ENCODE results near the gene CELF1. TPM values are rescaled to one million over a fixed set of nuclear protein-coding genes. Genes with fewer than 3 reads are reported as not detected.
"Not testable (repeated sequence)": the region's sequence is repeated elsewhere in the genome, so short reads cannot be mapped to it uniquely, and the experiment has no call there.

CELF1 gene
- total and polyA plus RNA-seq, 2 donors (not counting 1 experiment from before 2014, with no cell fraction given) = 81.1 to 100 TPM

GRCh38 chr11:47566149-47566698 lies 13.3 kb upstream of the CELF1 start:
- Histone ChIP-seq H2AFZ (ENCODE audit: low read length) (no peak overlapping the region), H3K27ac (ENCODE audit: insufficient read depth, low read length) (peak overlapping the region; percentile 72), H3K36me3 (ENCODE audit: control insufficient read depth, insufficient read depth, low read length) (peaks cover 5% of the 10 kb centered on the region), H3K4me1 (ENCODE audit: control insufficient read depth, extremely low read depth, insufficient read depth, low read length) (no peaks in the 10 kb centered on the region), H3K79me2 (ENCODE audit: control insufficient read depth, insufficient read depth, low read length) (peaks cover 14% of the 10 kb centered on the region), H3K9ac (ENCODE audit: insufficient read depth, low read length) (peak overlapping the region; percentile 93), H3K4me3 (replicated peaks in 1 of 4; ENCODE audit: control extremely low read depth in 1 of 4, insufficient read depth in 1 of 4, low read depth in 3 of 4, low read length in 4 of 4) (peak overlapping the region; percentile 80 to 93 (median 86)), H3K4me2 (ENCODE audit: extremely low read depth, insufficient read depth, low read length) (peak overlapping the region; percentile 89), H3K9me3 (ENCODE audit: control insufficient read depth, insufficient read depth, low read depth, low read length) (no peaks in the 10 kb centered on the region), H3K27me3 (ENCODE audit: control insufficient read depth, insufficient read depth, low read length) (no peaks in the 10 kb centered on the region), H4K20me1 (ENCODE audit: control insufficient read depth, extremely low read depth, insufficient read depth, low read length) (no peaks in the 10 kb centered on the region)
- TF ChIP-seq EZH2 (IDR thresholded peaks at IDR 0.05; ENCODE audit: low read length, missing control alignments) = no peak
- no peak for TF ChIP-seq CTCF (conservative IDR thresholded peaks at IDR 0.05 in 1 of 2, IDR thresholded peaks at IDR 0.05 in 1 of 2; ENCODE audit: low read depth in 1 of 2, low read length in 2 of 2)
- DNase-seq (ENCODE audit: low read depth in 2 of 2) = no peak

GRCh38 chr11:47565340-47566148 lies 12.6 kb upstream of the CELF1 start, which contains the start of gene PTPMT1:
TSS of gene PTPMT1 (plus strand) at chr11:47565599. CDS start at chr11:47565623, 24 bp downstream.
- H4K20me1 ChIP-seq (ENCODE audit: control insufficient read depth, extremely low read depth, insufficient read depth, low read length) = no peaks in the 10 kb centered on the region
- DNase-seq (ENCODE audit: low read depth in 2 of 2) = peak; percentile 68 to 72
- TF ChIP-seq EZH2 (IDR thresholded peaks at IDR 0.05; ENCODE audit: low read length, missing control alignments) (no peak), CTCF (conservative IDR thresholded peaks at IDR 0.05 in 1 of 2, IDR thresholded peaks at IDR 0.05 in 1 of 2; ENCODE audit: low read depth in 1 of 2, low read length in 2 of 2) (no peak)
- H3K4me2 ChIP-seq (ENCODE audit: extremely low read depth, insufficient read depth, low read length) = peak within 1 kb of the TSS; percentile 92
- H2AFZ ChIP-seq (ENCODE audit: low read length) = peak within 1 kb of the TSS; percentile 83
- H3K4me1 ChIP-seq (ENCODE audit: control insufficient read depth, extremely low read depth, insufficient read depth, low read length) = no peaks in the 10 kb centered on the region
- H3K27ac ChIP-seq (ENCODE audit: insufficient read depth, low read length) = peak within 1 kb of the TSS; percentile 72
- no peaks in the 10 kb centered on the region for H3K27me3 ChIP-seq (ENCODE audit: control insufficient read depth, insufficient read depth, low read length)
- peak within 1 kb of the TSS; percentile 93 for H3K9ac ChIP-seq (ENCODE audit: insufficient read depth, low read length)
- H3K9me3 ChIP-seq (ENCODE audit: control insufficient read depth, insufficient read depth, low read depth, low read length) = no peaks in the 10 kb centered on the region
- H3K36me3 ChIP-seq (ENCODE audit: control insufficient read depth, insufficient read depth, low read length) = peaks cover 3% of the 10 kb centered on the region
- H3K79me2 ChIP-seq (ENCODE audit: control insufficient read depth, insufficient read depth, low read length) = peaks cover 14% of the 10 kb centered on the region
- H3K4me3 ChIP-seq (replicated peaks in 1 of 4; ENCODE audit: control extremely low read depth in 1 of 4, insufficient read depth in 1 of 4, low read depth in 3 of 4, low read length in 4 of 4) = peak within 1 kb of the TSS; percentile 80 to 93 (median 86)

GRCh38 chr11:47564933-47565339 lies 12.0 kb upstream of the CELF1 start:
- Histone ChIP-seq H3K4me3 (replicated peaks in 1 of 4; ENCODE audit: control extremely low read depth in 1 of 4, insufficient read depth in 1 of 4, low read depth in 3 of 4, low read length in 4 of 4) (peak overlapping the region; percentile 68 to 93 (median 86)), H3K79me2 (ENCODE audit: control insufficient read depth, insufficient read depth, low read length) (peaks cover 13% of the 10 kb centered on the region), H3K27ac (ENCODE audit: insufficient read depth, low read length) (peak overlapping the region; percentile 72), H4K20me1 (ENCODE audit: control insufficient read depth, extremely low read depth, insufficient read depth, low read length) (no peaks in the 10 kb centered on the region), H3K36me3 (ENCODE audit: control insufficient read depth, insufficient read depth, low read length) (peaks cover 2% of the 10 kb centered on the region), H3K9ac (ENCODE audit: insufficient read depth, low read length) (peak overlapping the region; percentile 93), H3K4me2 (ENCODE audit: extremely low read depth, insufficient read depth, low read length) (peak overlapping the region; percentile 92), H3K27me3 (ENCODE audit: control insufficient read depth, insufficient read depth, low read length) (no peaks in the 10 kb centered on the region), H2AFZ (ENCODE audit: low read length) (peak overlapping the region; percentile 83), H3K4me1 (ENCODE audit: control insufficient read depth, extremely low read depth, insufficient read depth, low read length) (no peaks in the 10 kb centered on the region), H3K9me3 (ENCODE audit: control insufficient read depth, insufficient read depth, low read depth, low read length) (no peaks in the 10 kb centered on the region)
- no peak for TF ChIP-seq EZH2 (IDR thresholded peaks at IDR 0.05; ENCODE audit: low read length, missing control alignments)
- TF ChIP-seq CTCF (conservative IDR thresholded peaks at IDR 0.05 in 1 of 2, IDR thresholded peaks at IDR 0.05 in 1 of 2; ENCODE audit: low read depth in 1 of 2, low read length in 2 of 2) = no peak
- no peak for DNase-seq (ENCODE audit: low read depth in 2 of 2)

- H3K27me3 ChIP-seq (ENCODE audit: control insufficient read depth, insufficient read depth, low read length); H3K9me3 ChIP-seq (ENCODE audit: control insufficient read depth, insufficient read depth, low read depth, low read length); H3K4me1 ChIP-seq (ENCODE audit: control insufficient read depth, extremely low read depth, insufficient read depth, low read length); H3K27ac ChIP-seq (ENCODE audit: insufficient read depth, low read length); H4K20me1 ChIP-seq (ENCODE audit: control insufficient read depth, extremely low read depth, insufficient read depth, low read length); H3K79me2 ChIP-seq (ENCODE audit: control insufficient read depth, insufficient read depth, low read length); H3K36me3 ChIP-seq (ENCODE audit: control insufficient read depth, insufficient read depth, low read length); H3K9ac ChIP-seq (ENCODE audit: insufficient read depth, low read length); H2AFZ ChIP-seq (ENCODE audit: low read length); DNase-seq (ENCODE audit: low read depth in 2 of 2): not testable (repeated sequence)
- peak overlapping the region; percentile 92 for H3K4me2 ChIP-seq (ENCODE audit: extremely low read depth, insufficient read depth, low read length)
- peak overlapping the region in 2 of 4 experiments; percentile 68 to 93 for H3K4me3 ChIP-seq (replicated peaks in 1 of 4; ENCODE audit: control extremely low read depth in 1 of 4, insufficient read depth in 1 of 4, low read depth in 3 of 4, low read length in 4 of 4)
These were observed 11.4 kb upstream of the CELF1 start for GRCh38 chr11:47564366-47564765.

Data from fibroblast of lung (primary cell).